HepG2 (cell line): ENCODE data around the gene PNPLA3. TPM values are rescaled to one million over a fixed set of nuclear protein-coding genes. Genes with fewer than 3 reads are reported as not detected.

ENCODE experiments used
- ATAC-seq: fragments of 200-7000 bp; cut with Tn5 transposase; 3 replicates; pipeline ENCODE4 v1.9.1; 2020; ENCODE audit warnings: mild to moderate bottlenecking, moderate library complexity
- BruUV-seq: library from RNA; stranded (reverse); fragments of 400-500 nt; replicated peaks from 2 replicates; lab custom pipeline; 2021; lab: Mats Ljungman, UMichigan
- CTCF ChIA-PET: fragments of 300-600 bp; formaldehyde crosslinking; extraction: SDS; loops from one replicate; lab custom pipeline; 2021; ENCODE audit warnings: low total read pairs, inconsistent platforms, low intra/inter-chr PET ratio; lab: Yijun Ruan, JAX
- POLR2A ChIA-PET: fragments of 350-600 bp; sonication (Branson Sonifier 250); formaldehyde crosslinking; loops from one replicate; lab custom pipeline; 2020; ENCODE audit warnings: antibody characterized with exemption, inconsistent platforms; lab: Yijun Ruan, JAX
- DNase-seq: peaks from one replicate; pipeline ENCODE4 v3.0.0-alpha.2; 2015; ENCODE audit warnings: low spot score
- FAIRE-seq: peaks from 3 replicates; lab custom pipeline; 2011; peaks lifted over from hg19 to GRCh38; lab: Jason Lieb, UNC
- H2AFZ ChIP-seq: one replicate; pipeline ENCODE4 v1.6.1; 2011; ENCODE audit warnings: low read length, inconsistent platforms
- H3K27ac ChIP-seq: fragments of 300-600 bp; 3 replicates; pipeline ENCODE4 v1.8.0; 2011; ENCODE audit warnings: mixed run types, mild to moderate bottlenecking, mixed read lengths, low read length, inconsistent platforms; ENCODE audit not compliant: insufficient read depth; ENCODE audit errors: extremely low read length
- H3K27me3 ChIP-seq, 2 experiments: fragments of 200-600 bp in 1 of 2; 2 replicates in 1 of 2; 3 replicates in 1 of 2; pipeline versions ENCODE4 v1.6.0 to v1.8.0; 2011; ENCODE audit warnings: low read length in 2 of 2, mild to moderate bottlenecking in 2 of 2, moderate library complexity in 2 of 2, inconsistent platforms in 1 of 2; ENCODE audit not compliant: insufficient read depth in 2 of 2, control insufficient read depth in 1 of 2
- H3K36me3 ChIP-seq, 2 experiments: fragments of 200-600 bp in 1 of 2; replicated peaks in 1 of 2; 2 replicates in 1 of 2; 3 replicates in 1 of 2; pipeline versions ENCODE4 v1.5.1 to v1.8.0; 2011; ENCODE audit warnings: low read length in 2 of 2, inconsistent platforms in 1 of 2; ENCODE audit not compliant: insufficient read depth in 2 of 2, control insufficient read depth in 1 of 2
- H3K4me1 ChIP-seq: 2 replicates; pipeline ENCODE4 v1.5.1; 2012; ENCODE audit warnings: low read length, inconsistent platforms; ENCODE audit not compliant: insufficient read depth
- H3K4me2 ChIP-seq: 2 replicates; pipeline ENCODE4 v1.6.0; 2011; ENCODE audit warnings: low read depth, low read length, inconsistent platforms
- H3K4me3 ChIP-seq, 3 experiments: fragments of 200-600 bp in 1 of 3; sonication (generic), shearing (Covaris generic) in 1 of 3; replicated peaks in 1 of 3; 2 replicates each; pipeline ENCODE4 v1.5.1; 2011 to 2016; ENCODE audit warnings: low read length in 3 of 3, inconsistent platforms in 2 of 3, low read depth in 2 of 3, mild to moderate bottlenecking in 2 of 3, control low read depth in 1 of 3, mixed read lengths in 1 of 3; ENCODE audit not compliant: insufficient read depth in 1 of 3
- H3K79me2 ChIP-seq: one replicate; pipeline ENCODE4 v1.6.1; 2011; ENCODE audit warnings: low read length, inconsistent platforms; ENCODE audit not compliant: insufficient read depth
- H3K9ac ChIP-seq: 2 replicates; pipeline ENCODE4 v1.6.0; 2011; ENCODE audit warnings: mild to moderate bottlenecking, low read depth, low read length, inconsistent platforms; ENCODE audit not compliant: insufficient read depth
- H3K9me3 ChIP-seq: 2 replicates; pipeline ENCODE4 v1.5.1; 2012; ENCODE audit warnings: mild to moderate bottlenecking, low read length
- H4K20me1 ChIP-seq: 2 replicates; pipeline ENCODE4 v1.6.0; 2011; ENCODE audit warnings: inconsistent platforms, mild to moderate bottlenecking, low read length, moderate library complexity; ENCODE audit not compliant: insufficient read depth
- DNMT3B ChIP-seq: conservative IDR thresholded peaks from 2 replicates; pipeline ENCODE4 v1.6.1; 2016; ENCODE audit warnings: missing biosample characterization, control low read depth
- HMGA1 ChIP-seq: sonication (generic); formaldehyde crosslinking; conservative IDR thresholded peaks from 2 replicates; pipeline ENCODE4 v1.4.0; 2020; ENCODE audit warnings: missing genetic modification reagents
- NFE2L2 ChIP-seq: fragments of 150-350 bp; IDR thresholded peaks from 2 replicates; pipeline ENCODE4 v1.6.1; 2014; ENCODE audit warnings: low read length
- NR1H2 ChIP-seq: sonication (generic); formaldehyde crosslinking; IDR thresholded peaks from 2 replicates; pipeline ENCODE4 v1.8.1; 2022; ENCODE audit warnings: low read depth, missing genetic modification reagents, borderline replicate concordance
- SATB2 ChIP-seq: sonication (generic); formaldehyde crosslinking; IDR thresholded peaks from 2 replicates; pipeline ENCODE4 v1.5.0; 2020; ENCODE audit warnings: missing genetic modification reagents
- TBP ChIP-seq: sonication (generic); formaldehyde crosslinking; IDR thresholded peaks from 2 replicates; pipeline ENCODE4 v1.5.0; 2020; ENCODE audit warnings: missing genetic modification reagents
- WGBS: methylation state at CpG from one replicate; pipeline ENCODE4 v1.1.6; 2017; ENCODE audit warnings: low lambda C conversion rate; 5-methylcytosine and 5-hydroxymethylcytosine counted together
- in situ Hi-C: cut with HindIII; loops from 2 replicates; pipeline ENCODE4 v1.10.0; 2017; ENCODE audit warnings: low pct_unique_long_range_greater_than_20kb; ENCODE audit not compliant: extremely low pct_ligation_motif_present
- intact Hi-C: fragments of 100-400 bp; cut with micrococcal nuclease; formaldehyde crosslinking; loops from one replicate; pipeline ENCODE4 v1.10.0; 2022; ENCODE audit not compliant: unreplicated experiment
- polyA plus RNA-seq, 8 experiments: library from polyadenylated mRNA; depleted of rRNA in 3 of 8; stranded (reverse) in 7 of 8; unstranded in 1 of 8; fragments of >200 nt; fragmentation: Illumina TruSeq in 4 of 8; extraction: Trizol in 4 of 8; gene quantifications; 2 replicates each; pipeline versions ENCODE4 v1.2.1 to v1.2.3, GENCODE V29; 2011 to 2016; ENCODE audit warnings: low read depth in 4 of 8, missing spikeins in 1 of 8, mixed read lengths in 1 of 8; ENCODE audit not compliant: insufficient read depth in 1 of 8
- total RNA-seq, 5 experiments: library from RNA; depleted of rRNA; stranded (reverse); fragments of >200 nt; fragmentation: Illumina TruSeq; extraction: Trizol; gene quantifications; 2 replicates each; pipeline ENCODE4 v1.2.3, GENCODE V29; 2016; ENCODE audit warnings: low read depth in 1 of 5
- TF ChIP-seq, protein P1 (sequence below): sonication (generic); formaldehyde crosslinking; IDR thresholded peaks from 2 replicates; pipeline ENCODE4 v1.4.0; 2020; ENCODE audit warnings: missing genetic modification reagents
- TF ChIP-seq, protein P2 (sequence below): sonication (generic); formaldehyde crosslinking; IDR thresholded peaks from 2 replicates; pipeline ENCODE4 v1.4.0; 2020; ENCODE audit warnings: missing genetic modification reagents
- TF ChIP-seq, protein P3 (sequence below): sonication (generic); formaldehyde crosslinking; conservative IDR thresholded peaks from 2 replicates; pipeline ENCODE4 v1.4.0; 2020; ENCODE audit warnings: mild to moderate bottlenecking, missing genetic modification reagents, moderate library complexity

The PNPLA3 gene
- total and polyA plus RNA-seq, 2 of the 13 experiments (the other 11 are each of a cell fraction or from before 2014, with no cell fraction given) = 16.9 to 19.8 TPM

DNA sequence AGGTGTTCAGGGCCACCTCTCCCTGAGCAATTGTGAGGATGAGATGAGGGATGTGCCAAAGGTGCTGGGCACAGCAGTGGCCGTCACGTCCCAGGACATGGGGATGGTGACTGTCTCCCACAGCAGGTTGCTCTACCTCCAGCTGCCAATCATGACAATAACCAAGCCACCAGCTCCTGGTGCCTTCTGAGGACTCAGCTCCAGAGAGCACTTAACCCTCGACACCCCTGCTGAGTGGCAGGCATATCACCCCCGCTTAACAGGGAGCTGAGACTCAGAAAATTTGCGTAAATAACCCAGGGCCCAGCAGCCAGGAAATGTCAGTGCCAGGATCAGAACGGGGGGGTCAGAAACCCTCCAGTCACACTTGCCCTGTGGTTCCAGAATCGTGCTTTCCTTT, 23.4 kb upstream of the PNPLA3 start:
- FAIRE-seq (no peak), ATAC-seq (no peak), DNase-seq (no peak)
- Histone ChIP-seq H4K20me1 (no peaks in the 10 kb centered on the region), H3K4me2 (no peak overlapping the region), H2AFZ (no peak overlapping the region), H3K4me1 (no peaks in the 10 kb centered on the region), H3K9ac (no peak overlapping the region), H3K79me2 (no peaks in the 10 kb centered on the region), H3K27me3 (peaks cover 1 to 32% of the 10 kb centered on the region in 2 experiments; a peak in 4 of 5 replicates), H3K36me3 (no peaks in the 10 kb centered on the region), H3K4me3 (no peak overlapping the region), H3K27ac (no peak overlapping the region), H3K9me3 (no peaks in the 10 kb centered on the region)
- in situ Hi-C loops (no loop called here), intact Hi-C loops (no loop called here)
- BruUV-seq = no TSS peak
- POLR2A ChIA-PET = no interaction called here
- WGBS = 30% methylated on average over 2 of the region's 7 CpGs
- TF ChIP-seq, protein P1, sequence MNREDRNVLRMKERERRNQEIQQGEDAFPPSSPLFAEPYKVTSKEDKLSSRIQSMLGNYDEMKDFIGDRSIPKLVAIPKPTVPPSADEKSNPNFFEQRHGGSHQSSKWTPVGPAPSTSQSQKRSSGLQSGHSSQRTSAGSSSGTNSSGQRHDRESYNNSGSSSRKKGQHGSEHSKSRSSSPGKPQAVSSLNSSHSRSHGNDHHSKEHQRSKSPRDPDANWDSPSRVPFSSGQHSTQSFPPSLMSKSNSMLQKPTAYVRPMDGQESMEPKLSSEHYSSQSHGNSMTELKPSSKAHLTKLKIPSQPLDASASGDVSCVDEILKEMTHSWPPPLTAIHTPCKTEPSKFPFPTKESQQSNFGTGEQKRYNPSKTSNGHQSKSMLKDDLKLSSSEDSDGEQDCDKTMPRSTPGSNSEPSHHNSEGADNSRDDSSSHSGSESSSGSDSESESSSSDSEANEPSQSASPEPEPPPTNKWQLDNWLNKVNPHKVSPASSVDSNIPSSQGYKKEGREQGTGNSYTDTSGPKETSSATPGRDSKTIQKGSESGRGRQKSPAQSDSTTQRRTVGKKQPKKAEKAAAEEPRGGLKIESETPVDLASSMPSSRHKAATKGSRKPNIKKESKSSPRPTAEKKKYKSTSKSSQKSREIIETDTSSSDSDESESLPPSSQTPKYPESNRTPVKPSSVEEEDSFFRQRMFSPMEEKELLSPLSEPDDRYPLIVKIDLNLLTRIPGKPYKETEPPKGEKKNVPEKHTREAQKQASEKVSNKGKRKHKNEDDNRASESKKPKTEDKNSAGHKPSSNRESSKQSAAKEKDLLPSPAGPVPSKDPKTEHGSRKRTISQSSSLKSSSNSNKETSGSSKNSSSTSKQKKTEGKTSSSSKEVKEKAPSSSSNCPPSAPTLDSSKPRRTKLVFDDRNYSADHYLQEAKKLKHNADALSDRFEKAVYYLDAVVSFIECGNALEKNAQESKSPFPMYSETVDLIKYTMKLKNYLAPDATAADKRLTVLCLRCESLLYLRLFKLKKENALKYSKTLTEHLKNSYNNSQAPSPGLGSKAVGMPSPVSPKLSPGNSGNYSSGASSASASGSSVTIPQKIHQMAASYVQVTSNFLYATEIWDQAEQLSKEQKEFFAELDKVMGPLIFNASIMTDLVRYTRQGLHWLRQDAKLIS (CRISPR knock-in tag) = no peak
- TF ChIP-seq DNMT3B (CRISPR knock-in tag) (no peak), TBP (CRISPR knock-in tag) (no peak), SATB2 (CRISPR knock-in tag) (no peak), NR1H2 (CRISPR knock-in tag) (no peak), HMGA1 (CRISPR knock-in tag) (no peak), NFE2L2 (no peak)
- TF ChIP-seq, protein P2, sequence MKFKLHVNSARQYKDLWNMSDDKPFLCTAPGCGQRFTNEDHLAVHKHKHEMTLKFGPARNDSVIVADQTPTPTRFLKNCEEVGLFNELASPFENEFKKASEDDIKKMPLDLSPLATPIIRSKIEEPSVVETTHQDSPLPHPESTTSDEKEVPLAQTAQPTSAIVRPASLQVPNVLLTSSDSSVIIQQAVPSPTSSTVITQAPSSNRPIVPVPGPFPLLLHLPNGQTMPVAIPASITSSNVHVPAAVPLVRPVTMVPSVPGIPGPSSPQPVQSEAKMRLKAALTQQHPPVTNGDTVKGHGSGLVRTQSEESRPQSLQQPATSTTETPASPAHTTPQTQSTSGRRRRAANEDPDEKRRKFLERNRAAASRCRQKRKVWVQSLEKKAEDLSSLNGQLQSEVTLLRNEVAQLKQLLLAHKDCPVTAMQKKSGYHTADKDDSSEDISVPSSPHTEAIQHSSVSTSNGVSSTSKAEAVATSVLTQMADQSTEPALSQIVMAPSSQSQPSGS (CRISPR knock-in tag) = no peak
- TF ChIP-seq, protein P3, sequence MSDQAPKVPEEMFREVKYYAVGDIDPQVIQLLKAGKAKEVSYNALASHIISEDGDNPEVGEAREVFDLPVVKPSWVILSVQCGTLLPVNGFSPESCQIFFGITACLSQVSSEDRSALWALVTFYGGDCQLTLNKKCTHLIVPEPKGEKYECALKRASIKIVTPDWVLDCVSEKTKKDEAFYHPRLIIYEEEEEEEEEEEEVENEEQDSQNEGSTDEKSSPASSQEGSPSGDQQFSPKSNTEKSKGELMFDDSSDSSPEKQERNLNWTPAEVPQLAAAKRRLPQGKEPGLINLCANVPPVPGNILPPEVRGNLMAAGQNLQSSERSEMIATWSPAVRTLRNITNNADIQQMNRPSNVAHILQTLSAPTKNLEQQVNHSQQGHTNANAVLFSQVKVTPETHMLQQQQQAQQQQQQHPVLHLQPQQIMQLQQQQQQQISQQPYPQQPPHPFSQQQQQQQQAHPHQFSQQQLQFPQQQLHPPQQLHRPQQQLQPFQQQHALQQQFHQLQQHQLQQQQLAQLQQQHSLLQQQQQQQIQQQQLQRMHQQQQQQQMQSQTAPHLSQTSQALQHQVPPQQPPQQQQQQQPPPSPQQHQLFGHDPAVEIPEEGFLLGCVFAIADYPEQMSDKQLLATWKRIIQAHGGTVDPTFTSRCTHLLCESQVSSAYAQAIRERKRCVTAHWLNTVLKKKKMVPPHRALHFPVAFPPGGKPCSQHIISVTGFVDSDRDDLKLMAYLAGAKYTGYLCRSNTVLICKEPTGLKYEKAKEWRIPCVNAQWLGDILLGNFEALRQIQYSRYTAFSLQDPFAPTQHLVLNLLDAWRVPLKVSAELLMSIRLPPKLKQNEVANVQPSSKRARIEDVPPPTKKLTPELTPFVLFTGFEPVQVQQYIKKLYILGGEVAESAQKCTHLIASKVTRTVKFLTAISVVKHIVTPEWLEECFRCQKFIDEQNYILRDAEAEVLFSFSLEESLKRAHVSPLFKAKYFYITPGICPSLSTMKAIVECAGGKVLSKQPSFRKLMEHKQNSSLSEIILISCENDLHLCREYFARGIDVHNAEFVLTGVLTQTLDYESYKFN (CRISPR knock-in tag) = no peak
- CTCF ChIA-PET = no interaction called here
